ENCODE data around the gene TNFAIP2.

TNFAIP2 gene, protein sequence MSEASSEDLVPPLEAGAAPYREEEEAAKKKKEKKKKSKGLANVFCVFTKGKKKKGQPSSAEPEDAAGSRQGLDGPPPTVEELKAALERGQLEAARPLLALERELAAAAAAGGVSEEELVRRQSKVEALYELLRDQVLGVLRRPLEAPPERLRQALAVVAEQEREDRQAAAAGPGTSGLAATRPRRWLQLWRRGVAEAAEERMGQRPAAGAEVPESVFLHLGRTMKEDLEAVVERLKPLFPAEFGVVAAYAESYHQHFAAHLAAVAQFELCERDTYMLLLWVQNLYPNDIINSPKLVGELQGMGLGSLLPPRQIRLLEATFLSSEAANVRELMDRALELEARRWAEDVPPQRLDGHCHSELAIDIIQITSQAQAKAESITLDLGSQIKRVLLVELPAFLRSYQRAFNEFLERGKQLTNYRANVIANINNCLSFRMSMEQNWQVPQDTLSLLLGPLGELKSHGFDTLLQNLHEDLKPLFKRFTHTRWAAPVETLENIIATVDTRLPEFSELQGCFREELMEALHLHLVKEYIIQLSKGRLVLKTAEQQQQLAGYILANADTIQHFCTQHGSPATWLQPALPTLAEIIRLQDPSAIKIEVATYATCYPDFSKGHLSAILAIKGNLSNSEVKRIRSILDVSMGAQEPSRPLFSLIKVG

DNA sequence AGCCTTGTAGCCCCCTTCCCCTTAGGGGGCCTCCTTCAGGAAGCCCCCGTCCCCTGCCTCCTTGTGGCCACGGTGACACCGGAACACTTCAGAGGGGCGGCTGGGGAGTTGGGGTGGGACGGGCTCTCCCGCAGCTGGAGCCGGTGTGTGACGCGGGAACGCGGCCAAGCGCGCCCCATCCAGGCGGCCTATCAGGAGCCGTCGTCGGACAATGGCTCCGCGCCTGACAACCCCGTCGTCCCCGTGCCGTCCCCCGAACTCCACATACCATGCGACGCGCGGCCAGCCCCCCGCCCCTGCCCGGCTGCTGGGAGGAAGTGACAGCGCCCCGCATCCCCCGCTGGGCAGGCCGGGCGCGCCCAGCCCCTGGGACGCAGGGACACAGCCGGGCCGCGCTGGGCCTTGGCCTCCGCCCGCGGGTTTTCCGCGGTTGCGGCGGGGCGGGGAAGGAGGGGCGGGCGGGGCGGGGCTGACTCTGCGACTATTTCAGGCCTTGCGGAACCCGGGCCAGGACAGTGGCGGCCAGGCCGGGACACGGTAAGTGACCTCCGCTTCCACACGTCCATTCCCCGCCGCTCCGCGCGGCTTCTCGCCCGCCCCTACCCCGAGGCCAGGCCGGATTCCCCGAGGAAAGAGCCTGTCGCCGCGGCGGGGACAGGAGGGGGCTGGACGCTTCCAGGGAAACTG, at the start of gene TNFAIP2:
TSS of gene TNFAIP2 (plus strand) at position 515 of the 687 bp plus-strand sequence. CDS start 2,997 bp downstream, outside the sequence.
- no peak for DNase-seq (ENCODE audit: low spot score)

DNA sequence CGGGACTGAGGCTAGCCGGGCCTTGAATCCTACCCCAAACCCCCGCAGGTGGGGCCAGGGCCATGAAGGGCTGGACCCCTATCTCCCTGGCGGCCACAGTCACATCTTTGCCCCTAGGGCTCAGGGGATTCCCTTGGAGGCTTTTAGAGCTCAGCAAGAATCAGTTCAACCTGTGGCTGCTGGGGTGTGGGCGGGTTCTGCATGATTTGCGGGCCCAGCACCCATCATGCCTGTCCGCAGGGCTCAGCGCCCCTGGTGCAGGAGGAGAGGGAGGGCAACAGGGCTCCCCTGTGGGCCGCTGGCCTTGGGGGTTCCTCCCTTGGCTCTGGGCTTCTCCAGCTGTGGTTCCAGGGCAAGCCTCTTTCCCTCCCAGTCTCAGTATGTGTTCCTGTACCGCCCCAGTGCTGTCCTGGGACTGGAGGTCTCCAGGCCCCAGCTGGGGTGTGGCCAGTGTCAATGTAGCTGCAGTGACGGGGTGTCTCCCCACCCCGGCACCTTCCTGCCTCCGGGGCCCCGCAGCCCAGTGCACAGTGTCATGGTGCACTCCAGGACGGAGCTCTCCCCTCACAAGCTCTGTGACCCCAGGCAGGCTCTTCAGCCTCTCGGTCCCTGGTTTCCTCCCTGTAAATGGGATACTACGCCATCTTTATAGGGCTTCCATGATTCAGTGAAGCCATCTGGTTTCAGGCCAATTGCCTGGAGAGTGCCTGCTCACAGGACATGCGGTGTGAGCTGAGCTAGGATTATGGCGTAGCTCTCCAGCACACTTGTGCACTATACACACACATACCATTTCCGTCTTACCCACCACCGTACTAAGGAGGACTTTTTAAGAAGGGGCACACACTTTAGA, 49.2 kb upstream of the TNFAIP2 start:
- no peak for DNase-seq (ENCODE audit: low spot score)

DNA sequence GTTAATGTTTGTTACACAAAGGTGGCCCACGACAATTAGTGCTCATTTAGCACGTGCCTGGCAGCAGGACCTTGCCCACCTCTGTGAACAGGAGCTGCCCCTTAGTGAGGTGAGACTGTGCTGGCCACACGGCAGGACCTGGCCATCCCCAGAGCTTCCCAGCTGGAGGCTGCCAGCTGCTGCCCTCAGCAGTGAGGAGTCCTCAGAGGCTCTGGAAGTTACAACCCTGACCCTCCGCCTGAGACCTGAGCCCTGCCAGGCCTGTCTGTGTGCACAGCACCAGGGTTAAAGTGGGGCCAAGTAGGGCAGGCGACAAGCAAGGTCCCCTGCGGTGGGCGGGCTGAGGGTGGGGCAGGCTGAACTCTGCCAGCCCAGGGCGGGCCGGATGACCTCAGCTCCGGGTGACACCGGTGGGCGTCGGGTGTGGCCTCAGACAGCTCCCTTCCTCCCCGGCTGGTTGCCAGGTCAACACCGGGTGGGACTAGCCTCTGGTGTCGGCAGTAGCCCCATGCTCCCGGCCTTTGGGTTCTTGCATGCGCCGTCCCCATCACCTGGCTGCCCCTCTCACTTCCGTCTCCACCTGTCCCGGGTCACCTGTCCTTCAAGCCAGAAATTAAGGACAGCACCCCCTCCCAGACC, 48.4 kb upstream of the TNFAIP2 start:
- no peak for DNase-seq (ENCODE audit: low spot score)

DNA sequence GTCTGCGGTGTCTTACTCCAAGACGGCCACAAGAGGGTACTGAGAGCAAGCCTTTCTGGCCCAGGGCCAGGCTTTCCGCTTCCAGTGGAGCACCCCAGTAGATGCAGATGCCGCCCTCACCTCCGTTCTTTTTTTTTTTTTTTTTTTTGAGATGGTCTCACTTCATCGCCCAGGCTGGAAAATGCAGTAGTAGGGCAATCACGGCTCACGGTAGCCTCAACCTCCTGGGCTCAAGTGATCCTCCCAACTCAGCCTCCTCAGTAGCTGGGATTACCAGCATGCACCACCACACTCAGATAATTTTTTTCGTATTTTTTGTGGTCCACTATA, 44.9 kb upstream of the TNFAIP2 start:
- DNase-seq (ENCODE audit: low spot score): peak; percentile 82

DNA sequence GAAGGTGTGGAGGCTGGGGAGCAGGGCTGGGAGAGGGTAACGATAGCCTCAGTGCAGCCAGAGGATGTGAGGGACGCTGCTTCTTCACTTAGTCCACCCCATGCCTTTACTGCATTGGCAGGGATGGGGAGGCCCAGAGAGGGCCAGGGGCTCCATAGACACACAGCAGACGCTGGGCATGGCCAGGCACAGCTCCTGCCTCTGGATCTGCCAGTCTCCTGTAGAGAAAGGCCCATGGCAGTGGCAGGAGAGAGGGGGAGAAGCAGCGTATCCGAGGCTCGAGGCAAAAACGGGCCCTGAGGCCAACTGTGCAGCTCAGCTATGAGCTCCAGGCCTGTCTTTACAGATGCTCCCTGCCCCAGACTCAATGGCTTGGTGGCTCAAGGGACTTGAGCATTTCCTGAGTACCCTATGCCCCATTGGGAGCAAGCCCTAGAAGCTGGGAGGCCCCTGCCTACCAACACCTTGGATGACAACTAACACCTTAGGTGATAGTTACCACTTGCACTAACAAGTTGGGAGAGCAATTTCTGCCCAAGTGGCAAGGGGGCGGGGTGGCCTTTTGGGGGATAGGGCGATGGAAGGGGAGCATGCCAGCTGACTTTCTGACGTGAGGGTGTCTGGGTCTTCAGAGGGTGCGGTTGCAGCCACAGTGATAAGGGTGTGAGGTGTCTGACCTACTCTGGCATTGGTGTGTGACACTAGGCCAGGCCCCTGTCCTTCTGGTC, 44.2 kb upstream of the TNFAIP2 start:
- DNase-seq (ENCODE audit: low spot score): no peak

DNA sequence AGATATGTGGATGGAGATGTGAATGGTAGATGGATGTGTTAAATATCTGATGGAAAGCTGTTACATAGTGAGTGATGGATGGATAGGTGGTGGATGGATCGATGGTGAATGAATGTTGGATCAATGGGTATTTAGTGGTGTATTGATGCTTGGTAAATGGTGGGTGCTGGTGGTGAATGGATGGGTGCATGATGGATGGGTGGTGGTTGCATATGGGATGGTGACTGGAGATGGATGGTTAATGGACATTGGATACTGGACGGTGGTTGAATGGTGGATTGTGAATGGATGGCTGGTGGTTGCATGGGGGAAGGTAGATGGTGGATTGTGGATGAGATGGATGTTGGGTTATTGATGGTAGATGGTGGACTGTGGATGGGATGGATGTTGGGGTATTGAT, 41.3 kb upstream of the TNFAIP2 start:
- no peak for DNase-seq (ENCODE audit: low spot score)

DNA sequence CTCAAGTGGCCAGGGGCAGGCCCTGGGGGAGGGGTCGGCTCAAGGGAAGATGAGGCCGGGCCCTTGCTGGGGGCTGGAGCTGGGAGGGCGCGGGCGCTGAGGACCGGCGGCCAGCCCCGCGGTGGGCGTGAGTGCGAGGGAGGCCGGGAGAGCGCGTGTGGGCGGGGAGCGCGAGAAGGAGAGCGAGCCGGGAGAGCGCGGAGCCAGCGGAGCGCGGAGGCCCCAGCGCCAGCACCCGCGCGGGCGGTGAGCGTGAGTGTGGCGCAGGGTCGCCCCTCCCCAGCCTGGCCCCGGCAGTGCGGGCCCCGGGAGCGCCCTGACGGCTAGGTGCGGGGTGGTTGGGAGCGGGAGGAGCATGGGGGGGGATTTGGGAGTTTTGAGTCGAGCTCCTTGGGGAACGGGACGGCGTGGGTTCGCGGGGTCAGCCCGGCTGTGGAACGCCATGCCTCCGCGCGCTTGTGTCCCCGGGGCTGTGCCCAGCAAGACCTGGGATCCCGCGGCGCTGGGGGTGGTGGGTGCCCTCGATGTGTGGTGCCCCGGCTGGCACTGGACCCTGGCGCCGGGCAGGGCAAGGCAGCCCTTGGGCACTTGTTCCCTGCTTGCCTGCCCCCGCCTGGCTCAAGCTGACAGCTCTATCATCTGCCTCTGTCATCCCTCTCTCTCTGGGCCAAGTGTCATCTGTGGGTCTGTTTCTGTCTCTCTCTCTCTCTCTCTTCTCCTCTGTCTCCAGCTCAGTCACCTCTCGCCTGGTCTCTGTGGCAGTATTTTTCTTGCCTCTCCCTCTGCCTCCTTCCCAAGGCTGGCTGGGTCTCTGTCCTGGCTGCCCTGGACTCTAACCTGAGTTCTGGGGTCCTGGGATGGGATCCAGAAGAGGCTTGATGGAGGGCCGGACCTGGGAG, 39.0 kb upstream of the TNFAIP2 start, which contains the start of gene LBHD2:
TSS of gene LBHD2 (plus strand) at position 190 of the 899 bp plus-strand sequence. CDS start 1,803 bp downstream, outside the sequence.
- DNase-seq (ENCODE audit: low spot score): no peak

DNA sequence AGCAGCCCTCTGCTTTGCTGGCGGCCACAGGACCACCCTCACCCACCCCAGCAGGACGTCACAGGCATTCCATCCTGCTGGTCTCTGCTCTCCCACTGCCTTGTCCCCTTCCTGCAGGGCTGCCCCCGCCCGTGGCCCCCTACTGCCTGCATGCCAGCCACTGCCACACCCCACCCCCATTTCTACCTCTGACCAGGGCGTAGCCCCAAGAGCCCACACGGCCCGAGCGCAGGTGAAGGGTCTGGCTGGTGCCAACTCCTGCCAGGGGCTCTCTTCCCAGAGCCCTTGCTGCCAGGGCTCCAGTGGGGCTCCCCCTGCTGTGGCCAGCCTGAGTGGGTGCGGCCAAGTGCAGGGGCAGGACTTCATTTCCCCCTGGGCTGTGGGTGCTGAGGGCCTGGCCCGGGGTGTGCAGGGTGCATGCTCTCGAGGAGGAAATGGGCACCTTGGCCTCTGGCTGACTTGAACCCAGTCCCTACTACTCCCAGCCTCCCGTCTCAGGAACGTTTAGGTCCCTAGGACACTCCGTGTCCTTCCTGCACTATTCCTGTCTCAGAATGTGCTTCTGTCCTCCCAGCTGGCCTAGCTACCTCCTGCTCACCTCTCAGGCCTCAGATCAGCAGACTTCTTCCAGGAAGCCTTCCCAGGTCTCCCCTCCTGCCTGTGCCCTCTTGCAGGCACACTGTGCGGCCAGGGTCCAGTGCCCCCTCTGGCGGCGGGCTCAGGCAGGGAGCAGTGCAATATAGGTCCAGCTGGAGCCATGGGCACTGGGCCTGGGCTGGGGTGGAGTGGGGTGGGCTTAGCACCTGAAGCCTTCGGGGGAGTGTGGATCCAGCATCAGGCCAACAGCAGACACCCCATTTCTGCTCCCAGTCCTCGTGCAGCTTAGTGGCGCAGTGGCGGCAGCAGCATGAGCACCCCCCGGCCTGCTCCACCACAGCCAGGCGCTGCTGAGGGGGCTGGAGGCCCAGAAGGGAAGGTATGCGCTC, 37.9 kb upstream of the TNFAIP2 start:
- DNase-seq (ENCODE audit: low spot score): no peak

DNA sequence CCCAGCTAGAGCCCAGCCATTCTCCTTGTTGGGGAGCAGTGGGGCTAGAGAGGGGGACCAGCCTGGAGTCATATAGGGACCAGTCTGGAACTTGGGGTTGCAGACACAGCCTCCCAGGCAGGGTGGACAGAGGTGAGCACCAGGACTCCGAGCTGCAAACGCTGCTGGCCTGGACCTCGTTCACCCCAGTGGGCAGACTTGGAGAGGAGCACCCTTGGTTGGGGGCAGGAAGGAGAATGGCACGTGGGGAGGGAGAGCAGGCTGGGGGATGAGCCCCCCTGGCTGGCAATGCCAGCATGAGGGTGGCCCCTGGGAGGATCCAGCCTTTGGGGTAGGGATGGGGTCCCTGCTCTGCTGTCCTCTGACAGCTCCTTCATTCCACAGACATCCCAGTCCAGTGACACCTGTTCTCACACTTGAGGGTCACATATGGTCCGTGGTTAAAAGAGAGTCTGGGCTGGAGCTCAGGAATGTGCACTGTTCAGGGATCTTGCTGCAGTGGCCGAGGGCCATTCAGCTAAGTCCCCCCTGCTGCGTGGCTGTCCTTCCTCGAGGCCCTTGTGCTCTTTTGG, 36.4 kb upstream of the TNFAIP2 start:
- no peak for DNase-seq (ENCODE audit: low spot score)

DNA sequence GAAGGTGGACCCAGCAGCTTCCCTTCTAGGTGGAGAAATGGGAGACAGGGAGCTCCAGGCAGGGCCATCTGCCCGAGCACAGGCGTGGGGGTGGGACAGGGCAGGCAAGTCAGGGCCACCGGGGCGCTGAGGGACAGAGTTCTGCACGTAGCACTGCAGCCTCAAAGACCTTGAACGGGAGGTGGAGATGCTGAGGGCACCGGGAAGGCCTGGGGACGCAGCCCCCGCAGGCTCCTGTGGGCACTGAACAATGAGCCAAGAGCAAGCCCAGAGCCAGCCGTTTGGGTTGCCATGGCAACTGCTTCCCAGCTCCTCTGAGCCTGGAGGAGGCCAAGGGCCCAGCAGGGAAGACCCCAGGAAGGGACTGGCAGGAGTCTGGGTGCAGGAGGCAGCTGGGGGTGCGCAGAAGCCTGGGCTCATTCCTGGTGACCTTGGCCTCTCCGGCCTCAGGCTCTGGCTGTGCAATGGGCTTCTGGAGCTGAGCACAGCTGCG, 35.9 kb upstream of the TNFAIP2 start:
- DNase-seq (ENCODE audit: low spot score): no peak

DNA sequence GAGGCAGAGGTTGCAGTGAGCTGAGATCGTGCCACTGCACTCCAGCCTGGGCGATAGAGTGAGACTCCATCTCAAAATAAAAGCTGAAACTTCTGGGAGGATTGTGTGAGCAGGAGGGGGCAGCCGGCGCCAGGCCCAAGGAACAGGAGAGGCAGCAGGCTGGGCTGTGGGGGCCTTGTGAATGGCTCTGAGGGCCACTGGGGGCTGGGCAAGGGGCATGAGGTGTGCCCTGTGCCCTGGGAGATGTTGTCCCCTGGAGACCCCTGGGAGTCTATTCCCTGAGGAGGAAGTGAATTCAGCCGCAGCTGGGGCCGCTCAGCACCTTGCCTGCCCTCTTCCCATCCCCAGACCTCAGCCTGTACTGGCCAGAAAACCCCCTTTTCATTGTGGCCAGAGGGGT, 34.3 kb upstream of the TNFAIP2 start:
- DNase-seq (ENCODE audit: low spot score): no peak

DNA sequence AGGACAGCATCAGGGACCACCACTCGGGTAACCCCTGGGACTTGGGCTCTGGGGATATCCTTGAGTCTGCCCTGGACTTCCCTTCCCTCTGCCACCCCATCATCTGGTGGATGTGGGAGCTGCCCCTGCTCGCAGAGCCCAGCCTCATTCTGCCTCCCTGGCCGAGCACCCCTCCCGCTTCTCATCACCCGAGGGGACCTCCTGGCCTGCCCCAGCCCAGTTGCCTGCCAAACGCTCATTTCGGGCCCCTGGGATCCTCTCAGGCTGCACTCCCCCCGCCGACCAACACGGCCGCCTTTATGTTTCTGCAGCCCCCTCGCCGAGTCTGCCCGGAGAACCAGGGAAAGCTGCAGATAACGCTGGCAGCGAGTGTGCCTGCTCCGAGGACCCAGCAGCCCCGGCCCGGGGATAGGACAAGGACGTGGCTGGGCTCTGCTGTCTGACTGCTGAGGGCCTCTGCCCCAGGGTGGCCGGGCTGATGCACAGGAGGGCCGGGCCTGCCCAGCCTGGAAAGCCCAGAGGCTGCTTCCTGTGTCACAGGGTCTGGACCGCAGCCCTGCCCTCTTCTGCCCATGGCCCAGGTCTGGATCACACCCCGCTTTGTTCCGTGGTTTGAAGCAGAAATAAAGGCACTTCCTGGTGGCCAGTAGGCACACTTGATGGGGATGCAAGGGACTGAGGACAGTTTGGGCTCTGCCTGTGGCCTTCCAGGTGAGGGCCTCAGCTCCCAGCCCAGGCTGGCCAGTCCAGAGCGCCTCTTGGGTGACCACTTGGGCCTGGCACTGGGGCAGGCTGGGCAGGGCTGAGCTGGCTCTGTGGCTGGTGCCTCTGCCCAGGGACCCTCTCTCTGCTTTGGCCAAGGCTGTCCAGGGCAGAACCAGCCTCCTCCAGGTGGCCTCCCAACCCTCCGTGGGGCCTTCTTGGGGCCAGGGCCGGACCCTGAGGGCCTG, 33.6 kb upstream of the TNFAIP2 start:
- DNase-seq (ENCODE audit: low spot score): no peak

DNA sequence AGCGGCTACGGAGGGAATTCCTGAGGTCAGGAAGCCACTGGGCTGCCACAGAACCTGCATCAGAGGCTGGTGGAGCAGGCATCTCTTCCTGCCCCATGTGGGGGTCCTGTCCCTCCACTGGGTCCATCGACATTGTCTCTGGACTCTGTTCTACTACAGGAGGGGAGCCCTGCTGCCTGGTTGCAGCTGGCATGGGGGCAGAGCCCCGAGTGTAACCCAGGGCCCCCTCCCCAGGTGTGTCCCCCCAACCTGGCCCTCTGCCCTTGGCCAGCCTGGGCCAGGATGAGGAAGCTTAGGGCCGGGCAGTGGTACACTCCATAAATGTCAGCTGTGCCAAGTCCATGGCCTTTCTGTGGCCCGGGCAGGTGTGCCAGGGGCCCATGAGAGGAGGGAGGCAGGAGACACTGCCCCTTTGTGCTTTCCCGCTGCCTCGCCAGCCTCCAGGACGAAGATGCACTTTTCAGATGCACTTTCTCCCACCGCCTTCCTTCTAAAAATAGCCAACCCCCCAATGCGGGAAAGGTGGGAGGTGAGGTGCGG, 32.7 kb upstream of the TNFAIP2 start:
- no peak for DNase-seq (ENCODE audit: low spot score)

DNA sequence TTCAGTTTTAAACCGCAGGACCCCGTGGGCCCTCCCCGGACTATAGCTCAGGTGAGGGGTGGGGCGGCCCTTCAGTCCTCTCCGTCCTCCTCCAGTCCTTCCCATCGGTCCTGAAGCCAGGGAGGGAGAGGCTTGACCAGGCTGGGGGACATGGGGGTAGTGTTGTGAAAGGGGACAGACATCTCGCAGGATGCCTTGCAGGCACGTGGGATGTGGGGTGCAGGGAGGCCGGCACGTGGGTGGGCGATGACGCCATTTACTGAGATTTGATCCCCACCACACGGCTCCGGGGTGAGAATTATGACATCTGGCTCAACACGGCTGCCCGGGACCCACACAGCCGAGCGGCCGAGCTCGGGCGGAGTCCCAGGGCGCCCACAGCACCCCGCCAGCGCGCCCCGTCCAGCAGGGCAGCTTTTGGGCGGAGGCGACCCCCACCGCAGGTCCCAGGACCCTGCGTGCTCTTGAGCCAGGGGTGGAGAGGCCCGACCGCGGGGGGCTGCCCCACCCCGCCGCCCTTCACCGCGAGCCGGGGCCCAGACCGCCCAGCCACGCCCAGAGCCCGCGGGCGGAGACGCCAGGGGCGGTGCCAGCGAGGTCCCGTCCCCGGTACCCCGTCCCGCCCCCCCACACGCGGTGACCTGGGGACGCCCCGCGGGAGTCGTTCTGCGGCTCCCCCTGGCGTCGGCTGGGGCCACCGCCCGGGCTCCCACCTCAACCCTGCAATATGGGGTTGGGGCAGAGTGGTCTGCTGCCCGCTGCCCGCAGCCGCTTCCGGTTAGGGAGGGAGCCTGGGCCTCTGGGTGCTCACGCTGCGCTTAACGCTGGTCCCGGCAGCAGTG, 32.0 kb upstream of the TNFAIP2 start:
- DNase-seq (ENCODE audit: low spot score): no peak

DNA sequence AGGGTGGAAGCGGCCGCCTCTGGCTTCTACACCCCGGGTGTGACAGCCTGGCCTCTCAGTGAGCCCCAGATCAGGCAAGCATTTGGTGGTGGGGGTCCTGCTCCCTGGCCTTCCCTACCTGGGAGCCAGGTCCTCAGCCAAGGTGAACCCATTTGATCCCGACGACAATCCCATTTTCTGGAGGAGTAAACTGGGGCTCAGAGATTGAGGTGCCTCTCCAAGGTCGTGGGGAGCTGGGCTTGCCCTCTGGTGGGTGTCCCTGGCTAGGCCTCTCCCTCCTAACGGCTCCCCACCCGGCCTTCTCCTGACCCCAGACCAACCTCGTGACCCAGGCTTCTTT, 31.4 kb upstream of the TNFAIP2 start:
- DNase-seq (ENCODE audit: low spot score): no peak

Data from Ammon's horn (tissue), 1 donor.